ENCODE measurements around the gene DZIP1L.

DZIP1L gene

GRCh38 chr3:138066972-138067371 lies 48.4 kb downstream of the DZIP1L start:
- no peak for DNase-seq

GRCh38 chr3:138066383-138066782 lies 49.0 kb downstream of the DZIP1L start:
- peak; percentile 32 for DNase-seq

- DNase-seq, result peak; percentile 14
Observed at GRCh38 chr3:138065949-138066348, 49.5 kb downstream of the DZIP1L start.

- peak; percentile 75 for DNase-seq
Observed at GRCh38 chr3:138063416-138063815, 52.0 kb downstream of the DZIP1L start.

- no peak for DNase-seq
Observed at GRCh38 chr3:138062626-138063025, 52.8 kb downstream of the DZIP1L start.

- DNase-seq, result no peak
Observed at GRCh38 chr3:138062037-138062436, 53.4 kb downstream of the DZIP1L start.

GRCh38 chr3:138060792-138061191 lies 54.6 kb downstream of the DZIP1L start:
- DNase-seq, result peak; percentile 71

- no peak for DNase-seq
Observed at GRCh38 chr3:138059261-138059660, 56.1 kb downstream of the DZIP1L start.

GRCh38 chr3:138057384-138057783 lies 58.0 kb downstream of the DZIP1L start:
- DNase-seq, result no peak

GRCh38 chr3:138054057-138054456 lies 61.4 kb downstream of the DZIP1L start:
- DNase-seq, result no peak

GRCh38 chr3:138051947-138052802 lies 63.2 kb downstream of the DZIP1L start:
- DNase-seq, result peak; percentile 29

GRCh38 chr3:138049157-138049919 lies 66.1 kb downstream of the DZIP1L start:
- no peak for DNase-seq

- no peak for DNase-seq
Observed at GRCh38 chr3:138047596-138048158, 67.7 kb downstream of the DZIP1L start.

GRCh38 chr3:138046955-138047354 lies 68.5 kb downstream of the DZIP1L start:
- DNase-seq, result no peak

GRCh38 chr3:138046085-138046484 lies 69.3 kb downstream of the DZIP1L start:
- DNase-seq, result no peak

- DNase-seq, result no peak
Observed at GRCh38 chr3:138043266-138044029, 72.0 kb downstream of the DZIP1L start.

GRCh38 chr3:138042043-138042442 lies 73.4 kb downstream of the DZIP1L start:
- no peak for DNase-seq

GRCh38 chr3:138038725-138039462 lies 76.5 kb downstream of the DZIP1L start:
- DNase-seq, result no peak

GRCh38 chr3:138036572-138036971 lies 78.8 kb downstream of the DZIP1L start:
- no peak for DNase-seq

GRCh38 chr3:138034918-138035317 lies 80.5 kb downstream of the DZIP1L start:
- no peak for DNase-seq

- no peak for DNase-seq
Observed at GRCh38 chr3:138033202-138033691, 82.2 kb downstream of the DZIP1L start.

GRCh38 chr3:138032567-138032966 lies 82.8 kb downstream of the DZIP1L start:
- DNase-seq, result no peak

All from MV-4-11 (cell line).